MG63 (cell line): ENCODE data around the gene KANTR. TPM values are rescaled to one million over a fixed set of nuclear protein-coding genes. Genes with fewer than 3 reads are reported as not detected.

ENCODE experiments used
- DNase-seq: peaks from one replicate; pipeline ENCODE4 v3.0.0-alpha.2; 2020
- H3K27me3 ChIP-seq: fragments of 250-450 bp; sonication (Bioruptor Pico); 2 replicates; pipeline ENCODE4 v1.5.1; 2020; ENCODE audit warnings: mild to moderate bottlenecking, moderate library complexity
- H3K36me3 ChIP-seq: fragments of 250-450 bp; sonication (Bioruptor Pico); 2 replicates; pipeline ENCODE4 v1.5.1; 2020; ENCODE audit warnings: mild to moderate bottlenecking, moderate library complexity
- H3K4me3 ChIP-seq: fragments of 250-450 bp; sonication (Bioruptor Pico); 2 replicates; pipeline ENCODE4 v1.5.1; 2020; ENCODE audit warnings: mild to moderate bottlenecking, moderate library complexity
- H3K9me3 ChIP-seq: fragments of 250-450 bp; sonication (Bioruptor Pico); 2 replicates; pipeline ENCODE4 v1.5.1; 2020; ENCODE audit warnings: mild to moderate bottlenecking, moderate library complexity
- total RNA-seq: library from RNA; depleted of rRNA; stranded (reverse); fragments of >200 nt; shearing (Covaris generic); gene quantifications from 2 replicates; pipeline ENCODE4 v1.2.3, GENCODE V29; 2014; ENCODE audit warnings: low replicate concordance

KANTR gene
- total RNA-seq, 1 experiment from 2014 or later = 1.7 TPM

DNA sequence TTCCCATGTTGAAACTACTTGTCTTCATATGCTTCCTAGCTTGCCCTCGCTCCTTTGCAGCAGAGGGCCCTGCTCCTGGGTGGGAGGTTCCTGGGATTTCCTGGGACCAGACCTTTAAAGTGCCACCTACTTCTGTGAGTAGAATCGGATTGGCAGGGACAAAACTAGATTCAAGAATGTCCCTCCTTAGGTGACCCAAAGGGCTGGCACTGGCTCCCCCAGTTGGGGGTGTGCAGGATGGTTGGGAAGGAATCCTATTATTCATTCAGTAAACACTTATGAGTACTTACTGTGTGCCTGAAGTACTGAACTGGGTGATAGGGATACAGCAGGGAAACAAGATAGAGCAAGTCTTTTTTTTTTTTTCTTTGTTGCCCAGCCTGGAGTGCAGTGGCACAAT lies 2.6 kb upstream of the KANTR start:
- no peak overlapping the region for H3K4me3 ChIP-seq
- no peaks in the 10 kb centered on the region; the same call in 1 of the 2 replicates for H3K36me3 ChIP-seq
- no peak for DNase-seq
- H3K9me3 ChIP-seq = no peaks in the 10 kb centered on the region
- H3K27me3 ChIP-seq = no peaks in the 10 kb centered on the region

DNA sequence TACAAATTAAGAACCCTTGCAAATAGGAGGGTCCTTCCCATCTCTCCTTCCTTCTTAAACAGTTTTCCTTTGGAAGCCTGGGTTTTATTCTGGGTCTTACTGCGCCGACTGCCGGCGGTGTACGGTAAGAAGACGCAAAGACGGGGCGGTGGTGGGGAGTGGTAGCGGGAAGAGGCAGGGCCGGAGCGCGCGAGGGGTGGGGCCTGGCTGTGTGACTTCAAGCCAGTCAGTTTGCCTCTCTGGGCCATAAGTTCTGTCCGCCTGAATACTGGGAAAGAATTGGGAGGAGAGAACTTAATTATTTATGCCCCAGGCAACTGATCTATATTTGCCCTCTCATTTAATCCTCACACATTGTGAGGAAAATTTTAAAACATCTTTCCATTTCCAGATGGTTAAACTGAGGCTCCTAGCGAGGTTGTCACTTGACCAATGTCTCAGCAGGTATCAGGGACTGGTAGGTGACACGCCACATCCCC lies 726 bp upstream of the KANTR start:
- H3K4me3 ChIP-seq = peak overlapping the region; percentile 72
- DNase-seq = peak; percentile 76
- H3K36me3 ChIP-seq = no peaks in the 10 kb centered on the region; the same call in 1 of the 2 replicates
- no peaks in the 10 kb centered on the region for H3K9me3 ChIP-seq
- H3K27me3 ChIP-seq = no peaks in the 10 kb centered on the region

GRCh38 chrX:53094582-53094905 lies 602 bp downstream of the KANTR start:
- no peak for DNase-seq
- H3K4me3 ChIP-seq = peak overlapping the region; percentile 72
- H3K27me3 ChIP-seq = no peaks in the 10 kb centered on the region
- no peaks in the 10 kb centered on the region; the same call in 1 of the 2 replicates for H3K36me3 ChIP-seq
- H3K9me3 ChIP-seq = no peaks in the 10 kb centered on the region

- H3K27me3 ChIP-seq = no peaks in the 10 kb centered on the region
- H3K9me3 ChIP-seq = no peaks in the 10 kb centered on the region
- no peaks in the 10 kb centered on the region for H3K36me3 ChIP-seq
- no peak for DNase-seq
- H3K4me3 ChIP-seq = no peak overlapping the region
Observed at GRCh38 chrX:53095796-53096195, 1.9 kb downstream of the KANTR start.

DNA sequence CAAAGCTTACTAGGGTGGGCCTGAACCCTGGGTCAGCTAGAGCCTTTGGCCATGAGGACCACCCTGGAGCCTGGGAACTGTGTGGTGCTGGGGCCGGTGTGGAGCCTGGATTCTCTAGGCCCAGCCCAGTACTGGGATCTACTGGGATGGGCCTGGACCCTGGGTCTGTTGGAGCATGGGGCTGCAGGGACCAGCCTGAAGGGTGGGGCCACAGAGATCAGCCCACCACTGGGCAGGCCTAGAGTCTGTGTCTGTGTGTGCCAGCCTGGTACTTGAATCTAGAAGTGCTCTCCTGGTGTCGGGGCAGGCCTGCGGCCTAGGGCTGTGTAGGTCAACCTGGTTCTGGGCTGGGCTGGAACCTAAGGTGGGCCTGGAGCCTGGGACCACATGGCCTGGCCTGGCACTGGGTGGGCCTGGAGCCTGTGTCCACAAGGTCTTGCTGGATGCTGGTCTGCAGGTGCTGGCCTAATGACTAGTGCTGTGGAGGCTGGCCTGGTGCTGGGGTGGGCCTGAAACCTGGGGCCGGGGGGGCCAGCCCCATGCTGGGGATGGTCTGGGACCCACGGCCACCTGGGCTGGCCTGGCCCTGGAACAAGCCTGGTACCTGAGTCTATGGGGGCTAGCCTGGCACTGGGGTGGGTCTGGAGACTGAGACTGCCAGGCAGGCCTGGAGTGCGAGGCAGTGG lies 21.1 kb downstream of the KANTR start:
- Histone ChIP-seq H3K9me3 (no peaks in the 10 kb centered on the region), H3K27me3 (no peaks in the 10 kb centered on the region), H3K36me3 (no peaks in the 10 kb centered on the region), H3K4me3 (no peak overlapping the region)
- DNase-seq = no peak

- Histone ChIP-seq H3K4me3 (no peak overlapping the region), H3K9me3 (no peaks in the 10 kb centered on the region), H3K36me3 (no peaks in the 10 kb centered on the region), H3K27me3 (no peaks in the 10 kb centered on the region)
- DNase-seq = no peak
Observed at GRCh38 chrX:53115550-53115874, 21.6 kb downstream of the KANTR start.

DNA sequence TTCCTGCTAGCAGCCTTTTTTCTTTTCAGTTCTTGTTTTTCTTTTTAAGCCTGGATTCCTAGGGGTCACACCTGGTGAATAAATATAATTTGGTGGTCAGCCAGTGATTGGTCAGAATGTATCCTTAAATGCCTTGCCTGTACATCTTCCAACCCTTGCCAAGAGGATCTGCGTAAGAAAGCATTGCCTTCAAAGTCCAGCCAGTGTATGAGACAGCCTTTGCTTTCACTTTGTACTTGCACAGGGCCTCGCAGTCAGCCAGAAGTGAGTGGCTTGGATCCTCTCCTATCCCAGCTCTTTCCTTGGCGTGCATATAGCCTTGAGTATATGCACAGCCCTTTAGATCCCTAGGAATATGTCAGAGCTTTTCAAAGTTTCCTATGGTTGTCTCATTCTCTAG lies 22.2 kb downstream of the KANTR start:
- peak; percentile 67 for DNase-seq
- Histone ChIP-seq H3K9me3 (no peaks in the 10 kb centered on the region), H3K4me3 (peak overlapping the region; percentile 26), H3K36me3 (no peaks in the 10 kb centered on the region), H3K27me3 (no peaks in the 10 kb centered on the region)

GRCh38 chrX:53122013-53122412 lies 28.1 kb downstream of the KANTR start:
- H3K9me3 ChIP-seq = no peaks in the 10 kb centered on the region
- H3K36me3 ChIP-seq = no peaks in the 10 kb centered on the region
- H3K27me3 ChIP-seq = no peaks in the 10 kb centered on the region
- DNase-seq = peak; percentile 18
- H3K4me3 ChIP-seq = no peak overlapping the region

- Histone ChIP-seq H3K36me3 (no peaks in the 10 kb centered on the region), H3K4me3 (no peak overlapping the region), H3K27me3 (no peaks in the 10 kb centered on the region), H3K9me3 (no peaks in the 10 kb centered on the region)
- DNase-seq = no peak
Observed at GRCh38 chrX:53125506-53125905, 31.6 kb downstream of the KANTR start.

DNA sequence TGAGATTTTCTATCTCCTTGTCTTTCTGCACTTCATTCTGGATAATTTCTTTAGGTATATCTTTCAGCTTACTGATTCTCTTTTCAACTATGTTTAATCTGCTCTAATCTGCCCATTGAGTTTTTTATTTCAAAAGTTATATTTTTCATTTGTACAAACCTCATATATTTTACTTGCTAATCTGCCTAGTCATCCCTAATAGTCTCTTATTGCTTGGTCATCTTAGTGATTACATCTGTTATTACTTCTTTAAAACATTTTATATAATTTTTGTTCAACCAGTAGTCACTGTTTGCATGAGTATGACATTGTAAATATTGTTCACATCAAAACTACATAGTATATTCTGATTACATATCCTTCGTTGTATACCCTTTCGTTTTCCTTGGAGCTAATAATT lies 32.4 kb downstream of the KANTR start:
- H3K9me3 ChIP-seq = no peaks in the 10 kb centered on the region
- DNase-seq = no peak
- H3K4me3 ChIP-seq = no peak overlapping the region
- H3K27me3 ChIP-seq = no peaks in the 10 kb centered on the region
- no peaks in the 10 kb centered on the region for H3K36me3 ChIP-seq

- Histone ChIP-seq H3K4me3 (no peak overlapping the region), H3K27me3 (no peaks in the 10 kb centered on the region), H3K36me3 (no peaks in the 10 kb centered on the region), H3K9me3 (no peaks in the 10 kb centered on the region)
- no peak for DNase-seq
Observed at GRCh38 chrX:53128097-53128749, 34.3 kb downstream of the KANTR start.

DNA sequence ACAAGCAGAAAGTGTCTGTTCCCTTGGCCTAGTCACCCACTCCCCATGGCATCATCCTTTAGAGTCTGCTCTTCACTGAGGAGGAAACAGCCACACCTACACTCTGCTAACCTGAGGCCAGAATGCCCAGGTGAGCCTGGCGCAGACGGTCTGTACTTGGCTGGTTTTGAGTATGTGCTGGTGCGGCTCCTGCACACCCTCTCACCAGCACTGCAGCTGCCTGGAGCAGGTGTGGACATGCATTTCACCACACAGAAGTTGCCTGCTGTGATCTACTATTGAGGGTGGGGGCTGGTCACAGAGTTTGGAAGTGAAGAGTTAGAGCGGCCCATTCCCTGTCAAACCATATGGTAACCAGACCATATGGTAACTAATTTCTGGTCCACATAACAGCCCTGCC lies 39.5 kb downstream of the KANTR start:
- no peaks in the 10 kb centered on the region for H3K9me3 ChIP-seq
- H3K4me3 ChIP-seq = no peak overlapping the region
- no peaks in the 10 kb centered on the region for H3K36me3 ChIP-seq
- no peak for DNase-seq
- no peaks in the 10 kb centered on the region for H3K27me3 ChIP-seq

- Histone ChIP-seq H3K9me3 (no peaks in the 10 kb centered on the region), H3K27me3 (no peaks in the 10 kb centered on the region), H3K4me3 (no peak overlapping the region), H3K36me3 (no peaks in the 10 kb centered on the region)
- no peak for DNase-seq
Observed at GRCh38 chrX:53135581-53135980, 41.6 kb downstream of the KANTR start.

DNA sequence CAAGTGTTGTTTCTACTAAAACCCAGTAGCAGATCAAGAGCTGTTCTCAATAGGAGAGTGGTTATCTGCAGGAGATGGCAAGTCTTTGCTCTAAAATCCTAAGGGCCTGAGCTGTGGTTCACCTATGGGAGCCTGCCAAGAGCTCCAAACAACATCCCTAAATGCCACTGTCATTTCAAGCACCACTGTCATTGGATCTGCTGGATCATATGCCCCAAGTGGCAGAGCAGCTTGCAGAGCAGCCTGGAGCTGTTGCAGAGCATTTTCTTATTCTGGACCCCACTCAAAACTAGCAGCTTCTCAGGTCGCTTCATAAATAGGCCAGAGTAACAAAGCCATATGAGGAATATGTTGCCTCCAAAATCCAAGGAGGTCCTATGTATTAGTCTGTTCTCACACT lies 59.6 kb downstream of the KANTR start:
- Histone ChIP-seq H3K9me3 (no peaks in the 10 kb centered on the region), H3K4me3 (no peak overlapping the region), H3K27me3 (no peaks in the 10 kb centered on the region), H3K36me3 (no peaks in the 10 kb centered on the region)
- DNase-seq = no peak

DNA sequence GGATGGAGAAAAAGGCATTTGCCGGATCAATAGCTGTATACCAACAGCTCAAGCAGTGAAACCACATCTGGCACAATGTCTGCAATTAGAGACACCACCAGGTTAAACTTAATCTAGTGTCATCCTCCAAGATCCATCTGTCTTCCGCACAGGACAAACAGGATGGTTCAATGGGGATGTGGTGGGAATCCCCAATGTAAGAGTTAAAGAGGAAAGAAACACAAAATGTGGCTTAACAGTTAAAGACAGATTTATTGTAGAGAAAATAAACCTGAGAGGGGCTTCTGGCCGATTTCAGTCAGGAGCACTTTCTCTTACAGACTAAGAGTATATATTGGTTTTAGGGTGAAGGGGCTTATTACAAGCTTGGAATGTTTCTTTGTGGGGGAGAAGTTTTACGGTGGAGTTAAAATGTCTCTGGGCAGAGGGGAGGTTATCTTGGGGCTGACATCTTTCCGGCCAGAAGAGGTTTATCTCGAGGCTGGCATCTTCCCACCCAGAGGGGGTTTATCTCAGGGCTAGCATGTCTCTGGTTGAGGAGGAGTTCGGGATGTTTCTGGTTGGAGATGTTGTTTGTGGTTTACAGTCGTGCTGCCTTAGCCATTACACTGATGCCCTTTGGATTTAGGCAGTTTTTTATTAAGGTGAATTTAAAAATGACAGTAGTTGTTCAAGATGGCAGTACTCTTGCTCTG lies 61.7 kb downstream of the KANTR start:
- H3K36me3 ChIP-seq = no peaks in the 10 kb centered on the region
- H3K27me3 ChIP-seq = no peaks in the 10 kb centered on the region
- no peak for DNase-seq
- H3K4me3 ChIP-seq = no peak overlapping the region
- no peaks in the 10 kb centered on the region for H3K9me3 ChIP-seq

- no peak for DNase-seq
- no peak overlapping the region for H3K4me3 ChIP-seq
- H3K27me3 ChIP-seq = no peaks in the 10 kb centered on the region
- H3K36me3 ChIP-seq = no peaks in the 10 kb centered on the region
- no peaks in the 10 kb centered on the region for H3K9me3 ChIP-seq
Observed at GRCh38 chrX:53156207-53156596, 62.3 kb downstream of the KANTR start.

GRCh38 chrX:53159184-53159583 lies 65.2 kb downstream of the KANTR start:
- no peak for DNase-seq
- Histone ChIP-seq H3K4me3 (no peak overlapping the region), H3K9me3 (no peaks in the 10 kb centered on the region), H3K36me3 (no peaks in the 10 kb centered on the region), H3K27me3 (no peaks in the 10 kb centered on the region)
